ENCODE measurements around the gene THOP1.

Gene THOP1

DNA sequence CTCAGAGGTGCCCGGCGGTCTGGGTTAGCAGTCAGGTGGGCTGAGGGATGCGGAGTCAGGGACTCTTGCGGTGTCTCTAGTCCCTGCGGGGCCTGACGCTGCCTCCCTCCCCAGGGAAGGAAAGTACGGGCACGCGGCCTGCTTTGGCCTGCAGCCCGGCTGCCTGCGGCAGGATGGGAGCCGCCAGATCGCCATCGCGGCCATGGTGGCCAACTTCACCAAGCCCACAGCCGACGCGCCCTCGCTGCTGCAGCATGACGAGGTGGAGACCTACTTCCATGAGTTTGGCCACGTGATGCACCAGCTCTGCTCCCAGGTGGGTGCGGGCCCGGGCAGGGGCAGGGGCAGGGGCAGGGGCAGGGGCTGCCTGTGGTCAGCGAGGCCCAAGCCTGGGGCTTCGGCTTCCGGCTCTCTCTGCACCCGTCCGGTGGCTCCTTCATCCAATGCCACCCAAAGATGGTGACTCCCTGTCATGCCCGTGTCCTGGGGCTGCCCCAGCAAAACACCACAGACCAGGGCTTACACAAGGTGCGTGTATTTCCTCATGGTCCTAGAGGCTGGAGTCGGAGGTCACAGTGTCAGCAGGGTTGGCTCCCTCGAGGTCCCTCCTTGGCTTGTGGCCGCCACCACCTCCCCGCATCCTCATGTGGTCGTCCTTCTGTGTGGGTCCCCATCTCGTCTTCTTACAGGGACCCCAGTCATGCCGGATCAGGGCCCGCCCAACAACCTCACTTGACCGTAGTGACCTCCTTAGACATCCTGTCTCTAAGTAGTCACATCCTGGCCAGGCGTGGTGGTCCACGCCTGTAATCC lies 23.0 kb downstream of the THOP1 start:
- Histone ChIP-seq H3K27me3 (replicated peaks; ENCODE audit: control insufficient read depth, insufficient read depth, low read length) (no peaks in the 10 kb centered on the region), H3K36me3 (ENCODE audit: control insufficient read depth, insufficient read depth, low read length, severe bottlenecking) (peaks cover 37% of the 10 kb centered on the region), H3K9ac (ENCODE audit: low read length) (no peak overlapping the region), H3K4me1 (ENCODE audit: control insufficient read depth, insufficient read depth, low read length) (no peaks in the 10 kb centered on the region), H3K4me3 (ENCODE audit: low read length) (no peak overlapping the region), H3K9me3 (ENCODE audit: control insufficient read depth, low read length) (no peaks in the 10 kb centered on the region)
- DNase-seq (ENCODE audit: low read depth): no peak

DNA sequence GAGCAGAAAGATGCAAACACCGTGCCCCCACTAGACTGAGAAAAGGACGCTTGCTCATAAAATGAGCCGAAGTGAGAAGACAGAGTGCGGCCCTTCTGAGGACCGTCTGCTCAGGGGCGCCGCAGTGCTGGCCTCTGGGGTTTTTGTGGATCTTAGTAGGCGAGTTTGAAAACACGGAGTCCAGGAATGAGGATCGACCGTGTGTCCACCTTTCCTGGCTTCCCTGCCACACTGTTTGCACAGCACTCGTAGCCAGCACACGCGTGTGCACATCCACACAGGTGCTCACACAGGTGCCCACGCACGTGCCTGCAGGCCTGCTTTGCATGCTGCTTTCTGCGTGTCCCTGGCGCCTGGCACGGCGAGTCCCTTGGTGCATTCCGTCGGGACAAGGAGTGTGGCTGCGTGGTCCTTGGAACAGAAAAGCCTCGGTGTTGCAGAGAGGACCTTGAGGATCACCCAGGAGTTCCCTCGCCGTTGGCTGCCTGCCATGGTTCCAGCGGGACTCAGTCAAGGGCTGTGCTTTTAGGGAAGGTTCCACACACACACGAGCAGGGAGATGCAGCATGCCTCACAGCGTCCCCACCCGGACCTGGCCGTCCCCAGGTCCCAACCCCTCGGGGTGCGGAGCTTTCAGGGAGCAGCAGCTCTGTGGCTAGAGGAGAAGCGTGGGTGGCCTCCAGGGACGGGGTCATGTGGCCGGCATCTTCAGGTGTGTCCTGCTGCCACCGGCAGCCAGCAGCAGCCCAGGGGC lies 24.3 kb downstream of the THOP1 start:
- Histone ChIP-seq H3K36me3 (ENCODE audit: control insufficient read depth, insufficient read depth, low read length, severe bottlenecking) (peaks cover 37% of the 10 kb centered on the region), H3K9ac (ENCODE audit: low read length) (no peak overlapping the region), H3K9me3 (ENCODE audit: control insufficient read depth, low read length) (no peaks in the 10 kb centered on the region), H3K4me1 (ENCODE audit: control insufficient read depth, insufficient read depth, low read length) (no peaks in the 10 kb centered on the region), H3K27me3 (replicated peaks; ENCODE audit: control insufficient read depth, insufficient read depth, low read length) (no peaks in the 10 kb centered on the region), H3K4me3 (ENCODE audit: low read length) (no peak overlapping the region)
- no peak for DNase-seq (ENCODE audit: low read depth)

- H3K36me3 ChIP-seq (ENCODE audit: control insufficient read depth, insufficient read depth, low read length, severe bottlenecking): peaks cover 32% of the 10 kb centered on the region
Measured at GRCh38 chr19:2810141-2811091, 25.1 kb downstream of the THOP1 start.

GRCh38 chr19:2811221-2811722 lies 26.0 kb downstream of the THOP1 start:
- H3K9me3 ChIP-seq (ENCODE audit: control insufficient read depth, low read length): no peaks in the 10 kb centered on the region
- H3K9ac ChIP-seq (ENCODE audit: low read length): no peak overlapping the region
- no peaks in the 10 kb centered on the region for H3K27me3 ChIP-seq (replicated peaks; ENCODE audit: control insufficient read depth, insufficient read depth, low read length)
- H3K4me3 ChIP-seq (ENCODE audit: low read length): no peak overlapping the region
- no peaks in the 10 kb centered on the region for H3K4me1 ChIP-seq (ENCODE audit: control insufficient read depth, insufficient read depth, low read length)
- no peak for DNase-seq (ENCODE audit: low read depth)
- peaks cover 32% of the 10 kb centered on the region for H3K36me3 ChIP-seq (ENCODE audit: control insufficient read depth, insufficient read depth, low read length, severe bottlenecking)

More at GRCh38 chr19:2810141-2811091, 25.1 kb downstream of the THOP1 start:
- Histone ChIP-seq H3K4me1 (ENCODE audit: control insufficient read depth, insufficient read depth, low read length) (no peaks in the 10 kb centered on the region), H3K27me3 (replicated peaks; ENCODE audit: control insufficient read depth, insufficient read depth, low read length) (no peaks in the 10 kb centered on the region), H3K4me3 (ENCODE audit: low read length) (no peak overlapping the region), H3K9ac (ENCODE audit: low read length) (no peak overlapping the region), H3K9me3 (ENCODE audit: control insufficient read depth, low read length) (no peaks in the 10 kb centered on the region)
- no peak for DNase-seq (ENCODE audit: low read depth)

DNA sequence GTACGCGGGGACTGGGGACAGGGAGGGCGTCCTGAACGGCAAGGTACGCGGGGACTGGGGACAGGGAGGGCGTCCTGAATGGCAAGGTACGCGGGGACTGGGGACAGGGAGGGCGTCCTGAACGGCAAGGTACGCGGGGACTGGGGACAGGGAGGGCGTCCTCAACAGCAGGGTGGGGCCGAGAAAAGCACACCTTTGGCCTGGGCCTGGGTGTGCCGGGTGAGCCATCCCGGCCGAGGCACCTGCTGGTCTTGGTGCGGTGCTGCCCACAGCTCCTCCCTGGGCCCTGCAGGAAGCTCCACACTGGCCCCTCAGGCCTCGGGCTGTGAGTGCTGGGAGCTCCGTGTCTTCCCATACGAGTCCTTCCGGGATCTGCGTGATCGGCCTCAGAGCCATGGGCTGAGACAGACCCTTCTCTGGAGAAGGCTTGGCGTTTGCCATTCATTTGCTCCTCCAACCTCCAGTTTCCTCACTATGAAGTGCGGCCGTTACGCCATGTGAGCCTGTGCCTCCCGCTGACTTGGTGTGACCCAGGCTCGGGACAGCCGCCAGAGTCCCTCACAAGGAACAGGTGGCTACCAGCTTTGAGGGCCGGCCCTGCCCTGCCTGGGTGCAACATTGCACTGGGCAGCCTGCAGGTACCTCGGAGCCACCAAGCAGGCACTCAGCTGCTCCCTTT lies 26.6 kb downstream of the THOP1 start:
- no peaks in the 10 kb centered on the region for H3K27me3 ChIP-seq (replicated peaks; ENCODE audit: control insufficient read depth, insufficient read depth, low read length)
- peaks cover 29% of the 10 kb centered on the region for H3K36me3 ChIP-seq (ENCODE audit: control insufficient read depth, insufficient read depth, low read length, severe bottlenecking)
- no peak for DNase-seq (ENCODE audit: low read depth)
- no peak overlapping the region for H3K4me3 ChIP-seq (ENCODE audit: low read length)
- no peaks in the 10 kb centered on the region for H3K9me3 ChIP-seq (ENCODE audit: control insufficient read depth, low read length)
- H3K4me1 ChIP-seq (ENCODE audit: control insufficient read depth, insufficient read depth, low read length): no peaks in the 10 kb centered on the region
- no peak overlapping the region for H3K9ac ChIP-seq (ENCODE audit: low read length)

DNA sequence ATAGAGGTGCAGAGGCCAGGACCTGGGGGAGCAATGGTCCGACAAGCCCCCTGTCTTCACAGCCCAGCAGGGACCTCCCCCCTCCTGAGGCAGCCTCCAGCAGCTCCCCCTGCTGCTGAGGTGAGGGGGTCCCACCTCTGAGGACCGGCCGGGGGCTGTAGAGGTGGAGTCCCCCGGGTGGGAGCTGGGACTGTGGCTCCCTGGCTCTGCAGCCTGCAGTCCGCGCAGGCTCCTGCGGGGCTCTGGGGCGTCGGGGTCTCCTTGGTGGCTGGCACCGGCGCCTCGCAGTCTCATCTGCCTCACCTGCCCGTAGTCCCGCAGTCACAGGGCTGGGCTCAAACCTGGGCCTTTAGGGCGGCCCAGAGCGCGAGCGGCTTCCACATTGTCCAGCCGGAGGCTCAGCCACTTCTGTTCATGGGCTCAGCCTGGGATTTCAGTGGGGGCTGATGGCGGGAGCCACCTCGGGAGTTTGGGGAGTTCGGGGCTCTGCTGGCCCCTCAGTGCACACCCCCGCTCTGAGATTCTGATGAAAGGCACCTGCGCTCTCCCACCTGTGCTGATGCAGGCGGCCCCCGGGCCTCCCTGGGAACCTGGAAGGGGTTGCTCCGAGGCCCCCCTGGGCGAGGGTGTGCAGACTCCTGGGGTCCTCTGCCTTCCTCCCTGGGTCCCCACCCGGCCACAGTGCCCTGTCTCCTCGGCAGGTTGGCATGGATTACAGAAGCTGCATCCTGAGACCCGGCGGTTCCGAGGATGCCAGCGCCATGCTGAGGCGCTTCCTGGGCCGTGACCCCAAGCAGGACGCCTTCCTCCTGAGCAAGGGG lies 27.3 kb downstream of the THOP1 start:
- no peaks in the 10 kb centered on the region for H3K9me3 ChIP-seq (ENCODE audit: control insufficient read depth, low read length)
- no peak overlapping the region for H3K9ac ChIP-seq (ENCODE audit: low read length)
- H3K4me3 ChIP-seq (ENCODE audit: low read length): no peak overlapping the region
- H3K36me3 ChIP-seq (ENCODE audit: control insufficient read depth, insufficient read depth, low read length, severe bottlenecking): peaks cover 25% of the 10 kb centered on the region
- DNase-seq (ENCODE audit: low read depth): no peak
- no peaks in the 10 kb centered on the region for H3K27me3 ChIP-seq (replicated peaks; ENCODE audit: control insufficient read depth, insufficient read depth, low read length)
- H3K4me1 ChIP-seq (ENCODE audit: control insufficient read depth, insufficient read depth, low read length): no peaks in the 10 kb centered on the region

- H3K9ac ChIP-seq (ENCODE audit: low read length): no peak overlapping the region
- H3K4me1 ChIP-seq (ENCODE audit: control insufficient read depth, insufficient read depth, low read length): no peaks in the 10 kb centered on the region
- no peak overlapping the region for H3K4me3 ChIP-seq (ENCODE audit: low read length)
- no peaks in the 10 kb centered on the region for H3K27me3 ChIP-seq (replicated peaks; ENCODE audit: control insufficient read depth, insufficient read depth, low read length)
- no peaks in the 10 kb centered on the region for H3K9me3 ChIP-seq (ENCODE audit: control insufficient read depth, low read length)
- no peak for DNase-seq (ENCODE audit: low read depth)
- peaks cover 24% of the 10 kb centered on the region for H3K36me3 ChIP-seq (ENCODE audit: control insufficient read depth, insufficient read depth, low read length, severe bottlenecking)
Measured at GRCh38 chr19:2813235-2814160, 28.2 kb downstream of the THOP1 start.

GRCh38 chr19:2814426-2814825 lies 29.1 kb downstream of the THOP1 start:
- DNase-seq (ENCODE audit: low read depth): no peak
- Histone ChIP-seq H3K4me3 (ENCODE audit: low read length) (no peak overlapping the region), H3K27me3 (replicated peaks; ENCODE audit: control insufficient read depth, insufficient read depth, low read length) (no peaks in the 10 kb centered on the region), H3K9me3 (ENCODE audit: control insufficient read depth, low read length) (no peaks in the 10 kb centered on the region), H3K36me3 (ENCODE audit: control insufficient read depth, insufficient read depth, low read length, severe bottlenecking) (peaks cover 14% of the 10 kb centered on the region), H3K4me1 (ENCODE audit: control insufficient read depth, insufficient read depth, low read length) (no peaks in the 10 kb centered on the region), H3K9ac (ENCODE audit: low read length) (no peak overlapping the region)

- DNase-seq (ENCODE audit: low read depth): no peak
- H3K9me3 ChIP-seq (ENCODE audit: control insufficient read depth, low read length): no peaks in the 10 kb centered on the region
Measured at GRCh38 chr19:2815191-2815614, 29.9 kb downstream of the THOP1 start.

More at GRCh38 chr19:2815191-2815614, 29.9 kb downstream of the THOP1 start:
- peaks cover 10% of the 10 kb centered on the region for H3K36me3 ChIP-seq (ENCODE audit: control insufficient read depth, insufficient read depth, low read length, severe bottlenecking)
- peaks cover under 1% of the 10 kb centered on the region for H3K4me1 ChIP-seq (ENCODE audit: control insufficient read depth, insufficient read depth, low read length)
- H3K4me3 ChIP-seq (ENCODE audit: low read length): no peak overlapping the region
- no peak overlapping the region for H3K9ac ChIP-seq (ENCODE audit: low read length)
- no peaks in the 10 kb centered on the region for H3K27me3 ChIP-seq (replicated peaks; ENCODE audit: control insufficient read depth, insufficient read depth, low read length)
